ENCODE results near the gene SPEN.

DNA sequence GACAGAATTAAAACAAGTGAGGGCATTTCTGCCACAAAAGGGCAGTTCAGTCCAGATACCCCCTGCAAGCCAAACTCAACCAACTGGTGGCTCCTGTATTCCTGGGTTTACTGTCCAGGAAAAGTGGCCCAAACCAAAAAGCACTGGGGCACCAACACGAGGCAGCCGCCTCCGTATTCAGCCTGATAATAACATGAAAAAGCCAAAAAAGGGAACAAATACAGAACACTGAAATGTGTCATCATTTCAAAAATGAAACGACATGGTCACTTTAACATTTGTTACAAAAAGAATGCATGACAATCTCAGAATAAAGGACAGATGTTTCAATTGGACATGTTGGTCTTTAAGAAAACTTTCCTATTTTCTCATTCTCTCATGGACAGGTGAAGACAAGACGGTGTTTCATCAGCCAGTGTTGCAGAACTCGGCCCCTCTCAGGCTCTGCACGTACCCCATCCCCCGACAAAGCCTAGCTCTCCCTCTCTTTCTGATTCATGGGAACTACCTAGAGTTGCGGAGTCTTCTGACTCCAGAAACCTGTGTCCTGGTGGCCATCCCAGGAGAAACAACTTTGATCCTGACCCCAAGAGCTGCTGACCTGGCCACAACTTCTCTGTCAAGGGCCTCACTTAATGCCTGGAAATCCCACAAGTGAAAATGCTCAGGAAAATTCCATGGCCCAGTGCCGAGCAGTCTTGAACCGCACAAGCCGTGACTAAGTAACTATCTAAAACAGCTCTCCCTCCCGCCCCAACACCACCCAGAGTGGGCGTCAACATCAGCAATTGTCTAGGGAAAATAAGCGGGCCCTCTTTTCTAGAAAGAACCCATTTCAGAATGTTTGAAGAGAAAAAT is 101.3 kb downstream of the SPEN start:
- TF ChIP-seq, protein P1, sequence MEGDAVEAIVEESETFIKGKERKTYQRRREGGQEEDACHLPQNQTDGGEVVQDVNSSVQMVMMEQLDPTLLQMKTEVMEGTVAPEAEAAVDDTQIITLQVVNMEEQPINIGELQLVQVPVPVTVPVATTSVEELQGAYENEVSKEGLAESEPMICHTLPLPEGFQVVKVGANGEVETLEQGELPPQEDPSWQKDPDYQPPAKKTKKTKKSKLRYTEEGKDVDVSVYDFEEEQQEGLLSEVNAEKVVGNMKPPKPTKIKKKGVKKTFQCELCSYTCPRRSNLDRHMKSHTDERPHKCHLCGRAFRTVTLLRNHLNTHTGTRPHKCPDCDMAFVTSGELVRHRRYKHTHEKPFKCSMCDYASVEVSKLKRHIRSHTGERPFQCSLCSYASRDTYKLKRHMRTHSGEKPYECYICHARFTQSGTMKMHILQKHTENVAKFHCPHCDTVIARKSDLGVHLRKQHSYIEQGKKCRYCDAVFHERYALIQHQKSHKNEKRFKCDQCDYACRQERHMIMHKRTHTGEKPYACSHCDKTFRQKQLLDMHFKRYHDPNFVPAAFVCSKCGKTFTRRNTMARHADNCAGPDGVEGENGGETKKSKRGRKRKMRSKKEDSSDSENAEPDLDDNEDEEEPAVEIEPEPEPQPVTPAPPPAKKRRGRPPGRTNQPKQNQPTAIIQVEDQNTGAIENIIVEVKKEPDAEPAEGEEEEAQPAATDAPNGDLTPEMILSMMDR (IDR thresholded peaks at IDR 0.05): no peak
- TF ChIP-seq POLR2A (IDR thresholded peaks at IDR 0.05; ENCODE audit: low read depth): no peak

Data from esophagus muscularis mucosa (tissue), 3 donors.